ENCODE data around the gene ADCY9.
A peak's percentile ranks its signal among the peaks of the same experiment; 100 is the strongest.
"Not testable (repeated sequence)": the region's sequence is repeated elsewhere in the genome, so short reads cannot be mapped to it uniquely, and the experiment has no call there.

The ADCY9 gene

GRCh38 chr16:4092547-4093265, 23.5 kb downstream of the ADCY9 start:
- DNase-seq: no peak

- no peak for DNase-seq
Measured at GRCh38 chr16:4091240-4092012, 24.8 kb downstream of the ADCY9 start.

DNA sequence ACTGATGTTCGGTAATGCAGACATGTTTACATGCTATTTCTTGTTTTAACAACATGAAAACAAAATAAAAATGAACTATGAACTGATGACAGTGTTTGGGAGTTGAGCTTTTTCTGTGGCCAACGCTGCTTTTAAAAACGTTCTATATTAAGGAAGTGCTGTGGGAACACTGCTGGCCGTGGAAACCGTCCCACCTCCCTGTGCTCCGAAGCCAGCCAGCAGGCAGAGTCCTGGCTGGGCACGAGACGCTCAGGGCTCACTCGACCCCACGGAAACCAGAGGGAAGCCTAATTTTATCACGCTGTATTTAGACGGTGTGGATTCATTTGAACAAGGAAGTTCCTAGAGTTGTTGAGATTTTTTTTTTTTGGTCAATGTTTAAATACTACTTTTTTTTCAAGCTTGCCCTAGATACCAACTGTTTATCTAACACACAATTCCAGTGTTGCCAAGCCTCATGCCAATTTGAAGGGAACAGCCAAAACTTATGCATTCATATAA, 25.8 kb downstream of the ADCY9 start:
- DNase-seq: no peak

GRCh38 chr16:4089811-4090301, 26.4 kb downstream of the ADCY9 start:
- DNase-seq: no peak

DNA sequence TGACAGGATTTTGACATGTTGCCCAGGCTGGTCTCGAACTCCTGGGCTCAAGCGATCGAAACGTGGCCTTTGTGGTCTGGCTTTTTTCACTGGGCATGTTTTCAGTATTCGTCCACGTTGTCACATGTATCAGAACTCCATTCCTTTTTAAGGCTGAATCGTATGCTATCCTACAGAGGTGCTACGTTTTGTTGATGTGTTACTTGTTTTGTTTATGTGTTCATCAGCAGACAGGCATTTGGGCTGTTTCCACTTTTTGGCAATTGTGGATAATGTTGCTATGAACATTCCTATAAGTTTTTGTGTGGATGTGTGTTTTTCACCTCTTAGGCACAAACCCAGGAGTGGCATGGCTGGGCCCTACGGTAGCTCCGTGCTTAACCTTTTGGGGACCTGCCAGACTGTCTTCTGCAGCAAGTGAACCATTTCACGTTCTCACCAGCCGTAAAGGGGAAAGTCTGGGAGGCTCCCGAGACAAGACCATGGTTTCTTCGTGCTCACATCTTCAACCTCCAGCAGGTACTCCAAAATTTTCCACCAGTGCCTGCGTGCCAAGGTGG, 26.9 kb downstream of the ADCY9 start:
- no peak for DNase-seq

DNA sequence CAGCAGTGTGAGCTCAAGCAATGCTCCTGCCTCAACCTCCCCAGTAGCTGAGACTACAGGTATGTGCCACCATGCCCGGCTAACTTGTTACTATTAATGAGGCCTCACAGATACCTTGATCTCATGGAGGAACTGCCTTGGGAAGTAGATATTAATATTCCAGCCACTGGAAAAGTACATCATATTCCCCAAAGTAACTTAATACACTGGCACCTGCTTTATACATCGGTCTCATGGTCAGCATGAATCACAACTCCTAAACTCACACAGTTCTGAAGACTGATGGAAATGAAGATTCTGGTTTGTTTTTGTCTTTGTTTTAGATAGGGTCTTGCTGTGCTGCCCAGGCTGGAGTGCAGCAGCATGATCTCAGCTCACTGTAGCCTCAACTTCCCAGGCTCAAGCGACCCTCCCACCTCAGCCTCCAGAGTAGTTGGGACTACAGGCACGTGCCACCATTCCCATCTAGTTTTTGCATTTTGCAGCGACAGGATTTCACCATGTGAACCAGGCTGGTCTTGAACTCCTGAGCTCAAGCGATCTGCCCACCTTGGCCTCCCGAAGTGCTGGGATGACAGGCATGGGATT, 28.2 kb downstream of the ADCY9 start:
- no peak for DNase-seq

DNA sequence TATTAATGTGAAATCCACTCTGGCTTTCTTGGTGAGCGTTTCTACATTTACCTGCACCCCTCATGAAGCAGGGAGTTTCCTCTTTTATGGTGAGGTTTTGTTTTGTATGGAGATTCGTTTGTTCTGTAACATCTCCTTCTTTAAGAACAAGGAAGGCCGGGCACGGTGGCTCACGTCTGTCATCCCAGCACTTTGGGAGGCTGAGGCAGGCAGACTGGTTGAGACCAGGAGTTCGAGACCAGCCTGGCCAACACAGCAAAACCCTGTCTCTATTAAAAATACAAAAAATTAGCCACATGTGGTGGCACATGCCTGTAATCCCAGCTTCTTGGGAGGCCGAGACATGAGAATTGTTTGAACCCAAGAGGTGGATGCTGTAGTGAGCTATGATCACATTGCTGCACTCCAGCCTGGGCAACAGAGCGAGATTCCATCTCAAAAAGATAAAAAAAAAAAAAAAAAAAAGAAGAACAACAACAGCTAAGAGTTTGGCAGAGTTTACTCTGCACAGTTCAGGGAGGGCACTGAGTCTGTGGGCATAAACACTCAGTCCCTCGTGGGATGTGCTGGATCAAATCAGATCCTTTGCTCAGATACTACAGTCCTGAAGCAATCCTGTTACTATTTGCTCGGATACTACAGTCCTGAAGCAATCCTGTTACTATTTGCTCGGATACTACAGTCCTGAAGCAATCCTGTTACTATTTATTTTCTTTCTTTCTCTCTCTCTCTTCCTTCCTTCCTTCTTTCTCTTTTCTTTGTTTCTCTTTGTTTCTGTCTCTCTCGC, 28.9 kb downstream of the ADCY9 start:
- DNase-seq: no peak

DNA sequence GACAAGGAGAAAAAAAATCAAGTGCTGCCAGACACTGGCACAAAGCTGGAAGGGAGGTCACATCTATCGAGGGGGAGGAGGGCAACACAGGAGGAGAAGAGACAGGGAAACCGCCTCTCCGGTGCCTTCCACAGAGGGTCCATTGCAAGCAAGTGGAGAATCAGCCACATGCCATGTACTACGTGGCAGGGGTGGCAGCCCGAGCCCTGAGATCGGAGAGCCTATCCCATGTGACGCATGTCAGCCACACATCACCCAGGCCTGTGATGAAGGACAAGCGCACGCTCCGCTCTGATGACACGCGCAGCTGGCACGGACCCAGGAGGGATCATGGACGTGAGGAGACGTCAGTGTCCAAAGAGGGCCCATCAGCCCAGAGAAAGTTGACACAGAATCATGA, 30.1 kb downstream of the ADCY9 start:
- DNase-seq: no peak

- no peak for DNase-seq
Measured at GRCh38 chr16:4085405-4085970, 30.8 kb downstream of the ADCY9 start.

GRCh38 chr16:4083347-4083870, 32.8 kb downstream of the ADCY9 start:
- DNase-seq: no peak

DNA sequence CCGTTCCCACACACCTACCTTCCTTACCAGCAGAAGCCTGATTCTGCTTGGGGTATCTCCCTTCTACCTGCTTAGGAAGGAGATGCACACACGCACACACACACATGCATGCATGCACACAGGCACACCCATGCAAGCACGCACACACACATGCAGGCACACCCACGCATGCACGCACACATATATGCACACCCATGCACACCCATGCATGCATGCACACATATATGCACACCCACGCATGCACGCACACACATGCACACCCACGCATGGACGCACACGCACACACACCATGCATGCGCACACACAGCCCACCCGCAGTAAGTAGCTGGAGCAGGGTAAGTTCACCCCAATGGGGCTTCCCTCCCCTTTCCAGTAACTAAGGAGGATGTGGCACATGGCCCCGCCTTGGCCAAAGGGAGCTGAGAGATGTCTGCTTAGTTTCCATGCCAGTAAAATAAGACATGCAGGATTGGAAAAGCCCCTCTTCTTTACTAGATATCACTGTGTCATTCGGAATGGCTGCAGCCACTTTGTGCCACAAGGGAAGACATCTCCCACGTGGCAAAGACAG, 33.7 kb downstream of the ADCY9 start:
- no peak for DNase-seq

DNA sequence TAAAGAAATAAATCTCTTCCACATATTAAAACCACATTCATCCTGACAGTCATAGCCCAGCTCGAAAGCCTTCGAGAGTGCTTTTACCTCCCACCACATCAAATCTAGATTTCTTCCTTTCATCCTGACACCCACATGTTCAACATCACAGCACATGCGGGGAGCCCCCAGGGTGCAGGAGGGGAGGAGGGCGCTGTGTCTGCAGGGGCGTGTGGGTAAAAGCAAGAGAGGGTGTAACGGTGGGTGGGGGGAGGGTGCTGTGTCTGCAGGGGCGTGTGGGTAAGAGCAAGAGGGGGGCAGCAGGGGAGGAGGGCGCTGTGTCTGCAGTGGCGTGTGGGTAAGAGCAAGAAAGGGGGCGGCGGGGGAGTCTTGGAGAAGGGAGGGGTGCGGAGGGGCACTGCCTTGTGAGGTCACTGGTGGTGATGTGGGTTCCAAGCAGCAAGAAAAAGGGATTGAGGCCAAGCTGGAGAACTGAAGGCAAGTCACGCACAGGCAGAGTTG, 34.7 kb downstream of the ADCY9 start:
- peak; percentile 68 for DNase-seq

- DNase-seq: no peak
Measured at GRCh38 chr16:4081047-4081446, 35.2 kb downstream of the ADCY9 start.

DNA sequence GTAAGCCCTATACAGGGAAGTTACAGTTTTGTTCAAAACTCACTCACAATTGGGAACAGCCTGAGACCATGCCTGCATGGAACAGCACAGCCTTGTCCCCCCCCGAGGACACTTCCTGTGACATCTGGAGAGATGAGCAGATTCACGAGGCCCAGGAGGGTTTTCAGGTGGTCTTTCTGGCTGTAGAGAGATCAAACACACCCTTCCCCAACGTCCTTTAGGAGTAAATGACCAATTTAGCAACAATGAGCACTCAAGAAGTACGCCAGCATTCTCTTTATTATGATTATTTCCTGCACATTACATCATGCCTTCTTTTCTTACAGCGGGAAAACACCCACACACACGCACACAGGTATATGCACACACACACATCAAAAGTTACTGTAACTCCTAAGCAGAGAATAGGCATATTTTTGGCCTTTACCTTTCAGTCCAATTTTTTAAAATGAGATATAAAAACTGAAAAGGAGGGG, 39.0 kb downstream of the ADCY9 start:
- peak; percentile 29 for DNase-seq

- no peak for DNase-seq
Measured at GRCh38 chr16:4075534-4075933, 40.7 kb downstream of the ADCY9 start.

- DNase-seq: not testable (repeated sequence)
Measured at GRCh38 chr16:4073150-4073549, 43.1 kb downstream of the ADCY9 start.

- no peak for DNase-seq
Measured at GRCh38 chr16:4071686-4072561, 44.3 kb downstream of the ADCY9 start.

- no peak for DNase-seq
Measured at GRCh38 chr16:4070936-4071335, 45.3 kb downstream of the ADCY9 start.

DNA sequence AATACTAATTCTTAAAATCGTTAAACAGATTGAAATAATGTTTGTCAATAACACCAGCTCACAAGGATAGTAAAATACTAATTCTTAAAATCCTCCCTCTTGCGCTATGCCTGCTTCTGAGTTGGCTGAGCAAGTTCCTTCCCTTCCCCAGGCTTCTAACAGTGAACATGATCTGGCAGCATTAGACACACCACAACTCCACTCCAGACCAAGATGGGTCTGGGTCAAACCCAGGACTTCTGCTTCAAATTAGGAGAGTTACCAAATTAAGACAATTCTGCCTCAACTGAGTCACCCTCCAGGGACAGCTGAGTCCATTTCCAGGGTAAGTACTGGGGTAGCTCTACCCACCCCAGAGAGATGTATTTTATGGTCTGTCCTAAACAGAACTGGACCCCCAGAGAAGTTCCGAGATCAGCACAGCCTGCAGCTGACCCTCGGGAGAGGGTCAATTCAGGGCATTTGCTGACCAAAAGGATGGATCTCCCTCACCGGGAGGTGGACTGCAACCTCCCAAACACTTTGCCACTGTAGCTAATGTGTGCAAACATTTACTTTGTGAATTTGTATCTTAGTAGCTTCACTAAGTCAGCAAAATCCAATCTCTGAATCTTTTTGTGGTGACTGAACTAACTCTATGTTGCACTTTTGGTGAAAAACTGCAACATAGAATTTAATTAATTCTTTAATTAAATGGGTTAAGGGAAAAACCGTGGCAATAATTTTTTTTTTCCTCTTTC, 48.8 kb downstream of the ADCY9 start:
- no peak for DNase-seq
